ENCODE measurements around the gene TMEM255B. TPM values are rescaled to one million over a fixed set of nuclear protein-coding genes. Genes with fewer than 3 reads are reported as not detected.

Gene TMEM255B
- total and polyA plus RNA-seq, 2 donors (not counting 3 experiments of a cell fraction or from before 2014, with no cell fraction given) = 105 to 121 TPM

- ChIA-PET POLR2A (no interaction called here), CTCF (no interaction called here)
- dilution Hi-C loops (cut with MboI; ENCODE audit: extremely low pct_ligation_motif_present, low sequenced_read_pairs) = no loop called here
- Histone ChIP-seq H3K27ac (ENCODE audit: insufficient read depth, low read depth, low read length) (no peak overlapping the region), H3K9me1 (replicated peaks; ENCODE audit: control insufficient read depth, extremely low read depth, insufficient read depth, low read length) (no peaks in the 10 kb centered on the region), H2AFZ (ENCODE audit: low read depth, low read length) (no peak overlapping the region), H3K4me3 (replicated peaks in 1 of 3; ENCODE audit: insufficient read depth in 1 of 3, low read depth in 1 of 3, low read length in 3 of 3) (no peak overlapping the region), H3K9ac (replicated peaks; ENCODE audit: extremely low read depth, insufficient read depth, low read length) (no peak overlapping the region), H3K79me2 (ENCODE audit: control insufficient read depth, insufficient read depth, low read length) (no peaks in the 10 kb centered on the region), H4K20me1 (replicated peaks; ENCODE audit: control insufficient read depth, extremely low read depth, insufficient read depth, low read length) (no peaks in the 10 kb centered on the region), H3K36me3 (ENCODE audit: control insufficient read depth in 2 of 2, extremely low read depth in 1 of 2, insufficient read depth in 2 of 2, low read length in 2 of 2) (no peaks in the 10 kb centered on the region), H3K4me1 (ENCODE audit: control insufficient read depth, extremely low read depth, insufficient read depth, low read length) (no peaks in the 10 kb centered on the region), H3K27me3 (ENCODE audit: control insufficient read depth in 2 of 2, insufficient read depth in 2 of 2, low read length in 2 of 2) (no peaks in the 10 kb centered on the region), H3K9me3 (replicated peaks; ENCODE audit: control insufficient read depth, insufficient read depth, low read length) (no peaks in the 10 kb centered on the region), H3K4me2 (ENCODE audit: insufficient read depth, low read length) (no peak overlapping the region)
- TF ChIP-seq EZH2 (IDR thresholded peaks at IDR 0.05; ENCODE audit: borderline replicate concordance, low read depth, low read length, severe bottlenecking) (no peak), MYC (IDR thresholded peaks at IDR 0.05; ENCODE audit: low read depth, low read length) (no peak), POLR2AphosphoS5 (IDR thresholded peaks at IDR 0.05; ENCODE audit: insufficient read depth, low read depth, low read length) (no peak), POLR2A (IDR thresholded peaks at IDR 0.05; ENCODE audit: low read depth, low read length) (no peak), CTCF (IDR thresholded peaks at IDR 0.05; ENCODE audit: extremely low read depth in 1 of 2, insufficient read depth in 1 of 2, low read depth in 1 of 2, low read length in 2 of 2) (no peak), MAX (IDR thresholded peaks at IDR 0.05; ENCODE audit: insufficient read depth, insufficient read length) (no peak), GATA2 (IDR thresholded peaks at IDR 0.05; ENCODE audit: insufficient read depth, insufficient read length, low read depth, low read length) (no peak), JUN (IDR thresholded peaks at IDR 0.05; ENCODE audit: borderline replicate concordance, insufficient read depth, insufficient read length, low read depth) (no peak), FOS (IDR thresholded peaks at IDR 0.05; ENCODE audit: borderline replicate concordance, insufficient read depth, low read length) (no peak)
- intact Hi-C loops (cut with micrococcal nuclease) = no loop called here
- no TSS peak for BruUV-seq (replicated peaks)
- FAIRE-seq = no peak
- no peak for DNase-seq (ENCODE audit: low read depth, low spot score)
These were observed 23.8 kb upstream of the TMEM255B start for GRCh38 chr13:113735194-113735593.
